NOMO-1 treated with dmso at 0.1 percent for 144 hours (cell line): ENCODE data around the gene C11orf52.
"Not testable (repeated sequence)": the region's sequence is repeated elsewhere in the genome, so short reads cannot be mapped to it uniquely, and the experiment has no call there.

Source experiments
- DNase-seq: peaks from one replicate; lab custom pipeline; 2025; ENCODE audit not compliant: unreplicated experiment; lab: John Stamatoyannopoulos, UW

C11orf52 gene, protein sequence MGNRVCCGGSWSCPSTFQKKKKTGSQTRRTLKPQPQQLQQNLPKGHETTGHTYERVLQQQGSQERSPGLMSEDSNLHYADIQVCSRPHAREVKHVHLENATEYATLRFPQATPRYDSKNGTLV

DNA sequence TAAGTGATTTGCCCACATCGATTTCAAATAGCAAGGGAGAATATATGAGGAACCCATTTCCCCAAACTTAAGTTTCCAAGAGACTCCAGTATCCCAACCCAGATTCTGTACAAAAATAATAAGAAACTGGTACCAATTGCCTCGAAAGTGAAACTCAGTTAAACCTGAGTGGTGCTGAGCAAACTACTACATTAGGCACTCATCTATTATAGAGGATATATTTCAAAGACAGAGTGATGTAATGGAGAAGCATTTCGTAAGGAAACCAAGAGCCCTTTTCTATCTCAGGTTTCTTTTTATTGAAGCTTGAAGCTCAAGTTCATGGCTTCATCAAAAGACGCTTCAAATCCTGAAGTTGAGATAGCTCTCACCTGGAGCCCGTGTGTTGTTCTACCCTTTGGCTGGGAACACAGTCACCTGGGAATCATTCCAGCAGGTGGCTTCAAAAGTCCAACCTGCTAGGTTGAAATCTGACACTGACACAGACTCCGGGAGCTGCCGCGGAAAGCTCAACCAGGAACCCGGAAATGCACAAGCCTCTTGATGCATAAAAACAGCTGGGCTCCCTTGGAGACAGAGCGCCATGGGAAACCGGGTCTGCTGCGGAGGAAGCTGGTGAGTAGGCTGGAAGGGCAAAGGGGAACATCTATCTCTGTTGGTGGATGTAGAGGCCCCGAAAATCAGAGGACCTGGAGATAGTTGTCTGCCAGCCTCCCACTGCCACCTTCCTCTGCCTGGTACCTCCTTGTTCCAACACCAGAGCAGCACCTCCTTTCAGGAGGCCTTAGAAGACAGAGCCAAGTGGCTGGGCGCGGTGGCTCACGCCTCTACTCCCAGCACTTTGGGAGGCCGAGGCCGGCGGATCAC, at the start of gene C11orf52:
C11orf52 (plus strand) TSS at position 524 of the 867 bp plus-strand sequence; CDS start at position 584, 60 bp downstream.
- DNase-seq = no peak

DNA sequence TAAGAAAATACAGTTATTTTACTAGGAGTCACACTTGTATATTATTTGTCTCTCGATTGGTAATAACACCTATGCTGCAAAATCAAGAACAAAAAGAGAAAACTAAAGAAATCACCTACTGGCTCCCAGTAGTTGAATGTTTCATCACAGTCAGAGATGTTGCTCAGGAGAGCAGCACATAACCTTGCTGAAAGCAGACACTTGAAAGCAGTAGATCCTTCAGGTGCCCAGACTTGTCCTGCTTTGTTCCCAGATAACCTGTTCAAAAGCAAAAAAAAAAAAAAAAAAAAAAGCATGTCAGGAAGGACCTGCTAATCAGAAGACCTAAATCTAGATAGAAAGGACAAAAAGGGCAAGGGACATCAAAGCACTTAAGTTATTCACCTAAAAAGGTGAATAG, 48.6 kb upstream of the C11orf52 start:
- no peak for DNase-seq

DNA sequence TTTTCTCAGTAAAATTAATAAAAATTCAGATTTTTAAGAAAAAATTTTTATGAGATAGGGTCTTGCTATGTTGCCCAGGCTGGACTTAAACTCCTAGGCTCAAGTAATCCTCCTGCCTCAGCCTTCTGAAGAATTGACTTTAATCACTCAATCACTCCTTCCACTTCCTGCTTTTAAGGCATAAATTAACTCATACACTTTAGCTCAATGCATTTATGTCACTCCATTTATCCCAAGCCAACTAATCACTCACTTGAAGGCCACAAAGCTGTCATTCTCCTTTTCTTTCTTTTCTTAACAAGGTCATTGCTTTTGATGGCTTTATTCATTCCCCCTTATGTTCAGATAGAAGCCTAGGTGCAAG, 48.2 kb upstream of the C11orf52 start:
- peak; percentile 19 for DNase-seq

DNA sequence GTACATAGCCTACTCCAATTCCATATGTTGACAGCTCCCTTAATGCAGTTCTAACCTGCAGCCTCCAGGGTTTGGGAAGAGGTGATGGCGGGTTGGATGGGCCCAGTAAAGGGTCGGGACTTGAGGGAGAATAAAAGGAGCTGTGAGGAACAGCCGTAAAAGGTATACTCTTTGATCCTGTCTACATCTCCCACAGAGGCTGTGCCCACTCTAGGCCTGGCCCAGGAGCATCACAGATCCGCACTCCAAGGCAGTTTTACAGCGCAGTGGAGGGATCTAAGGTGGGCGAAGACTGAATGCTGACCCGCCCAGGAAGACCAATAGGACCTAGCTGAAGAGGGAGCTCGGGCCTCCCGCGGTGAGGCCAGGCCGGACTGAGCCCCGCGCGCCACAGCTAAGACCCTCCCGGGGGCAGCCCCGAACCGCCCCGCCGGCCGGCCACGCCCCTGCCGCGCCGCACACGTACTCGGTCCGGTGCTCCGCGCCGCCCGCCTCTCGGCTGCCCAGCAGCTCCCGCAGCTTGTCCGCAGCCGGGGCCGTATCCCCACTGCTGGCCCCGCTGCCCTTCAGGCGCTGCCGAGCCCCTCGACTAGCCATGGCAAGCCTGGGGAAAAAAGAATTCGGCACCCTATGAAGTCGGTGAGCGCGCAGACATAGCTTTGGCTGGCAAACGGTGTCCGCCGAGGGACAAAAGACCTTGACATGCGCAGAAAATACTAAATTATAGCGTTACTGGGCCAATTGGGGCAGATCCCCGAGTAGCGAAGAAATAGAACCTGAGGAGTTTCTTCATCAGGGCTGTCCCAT, 47.6 kb upstream of the C11orf52 start, which contains the start of gene ALG9:
ALG9 (minus strand) TSS at position 696 of the 807 bp plus-strand sequence; CDS start at position 597, 99 bp downstream.
- DNase-seq = peak; percentile 43

DNA sequence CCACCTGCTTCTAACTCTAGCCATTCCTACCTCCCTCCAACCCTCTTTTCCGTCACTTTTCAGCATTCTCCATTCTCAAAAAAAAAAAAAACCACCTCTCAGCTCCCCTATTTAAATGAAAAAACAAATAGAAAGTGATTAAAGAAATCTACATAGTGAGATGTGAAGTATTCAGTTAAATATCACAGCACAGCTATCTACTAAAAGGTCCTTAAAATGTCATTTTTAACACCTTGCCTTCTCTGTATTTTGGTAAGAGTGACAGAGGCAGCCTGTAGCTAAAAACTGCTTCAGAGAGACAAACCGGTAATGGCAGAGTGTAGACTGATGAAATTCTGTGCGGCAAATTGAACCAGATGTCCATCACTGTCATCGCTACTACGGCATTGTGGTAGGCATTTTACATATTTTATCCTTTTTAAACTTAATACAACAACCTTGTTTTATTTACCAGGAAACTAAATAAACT, 47.0 kb upstream of the C11orf52 start:
- no peak for DNase-seq

GRCh38 chr11:111878385-111878848, 40.3 kb upstream of the C11orf52 start:
- DNase-seq = no peak

- DNase-seq = peak; percentile 98
Observed at GRCh38 chr11:111878849-111879636, 39.7 kb upstream of the C11orf52 start, which contains the start of the genes CFAP68 and FDXACB1. TSS of gene CFAP68 (plus strand) at chr11:111879541. CDS start at chr11:111879561, 20 bp downstream. TSS of gene FDXACB1 (minus strand) at chr11:111879165. CDS start at chr11:111879132, 33 bp downstream.

DNA sequence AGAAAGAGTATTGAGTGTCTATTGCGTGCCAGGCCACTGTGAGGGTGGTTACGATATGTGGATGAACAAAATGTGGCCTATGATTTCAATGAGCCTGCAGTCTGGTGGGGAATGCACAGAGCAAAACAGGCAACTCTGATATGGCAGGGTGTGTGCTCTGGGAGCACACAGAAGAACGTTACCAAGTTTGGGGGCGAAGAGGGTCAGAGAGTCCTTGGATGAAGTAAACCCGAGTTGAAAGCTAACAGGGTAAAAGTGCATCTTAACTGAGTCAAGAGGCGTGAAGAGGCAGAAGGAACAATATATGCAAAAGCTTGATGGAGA, 39.1 kb upstream of the C11orf52 start:
- no peak for DNase-seq

DNA sequence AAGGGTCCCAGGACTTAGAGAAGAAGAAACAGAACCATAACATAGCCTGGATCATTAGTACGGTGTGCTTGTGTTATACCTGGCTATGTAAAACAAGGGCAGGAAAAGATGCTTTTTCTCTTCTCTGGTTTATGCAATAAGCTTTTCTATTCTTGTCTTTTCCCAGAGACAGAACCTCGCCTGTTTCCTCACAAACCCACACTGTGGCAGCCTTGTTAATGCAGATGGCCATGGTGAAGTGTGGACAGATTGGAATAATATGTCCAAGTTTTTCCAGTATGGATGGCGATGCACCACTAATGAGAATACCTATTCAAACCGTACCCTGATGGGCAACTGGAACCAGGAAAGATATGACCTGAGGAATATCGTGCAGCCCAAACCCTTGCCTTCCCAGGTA, 36.5 kb upstream of the C11orf52 start:
- DNase-seq = no peak

GRCh38 chr11:111885053-111885452, 33.7 kb upstream of the C11orf52 start:
- not testable (repeated sequence) for DNase-seq

DNA sequence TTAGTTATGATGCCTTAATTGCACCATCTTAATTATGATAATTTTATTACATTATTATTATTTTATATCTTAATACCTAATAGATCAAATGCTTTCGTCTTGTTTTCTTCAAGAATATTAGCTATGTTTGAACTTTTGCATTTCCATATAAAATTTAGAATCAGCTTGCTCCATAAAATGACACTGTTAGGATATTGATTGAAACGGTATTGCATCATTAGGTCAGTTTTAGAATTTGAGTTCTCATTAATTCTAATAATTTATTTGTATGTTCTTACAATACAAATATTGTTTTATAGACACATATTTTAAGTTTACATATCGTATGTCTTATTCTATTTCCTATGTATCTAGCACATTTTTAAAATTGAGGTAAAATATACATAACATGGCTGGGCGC, 32.7 kb upstream of the C11orf52 start:
- DNase-seq = no peak

DNA sequence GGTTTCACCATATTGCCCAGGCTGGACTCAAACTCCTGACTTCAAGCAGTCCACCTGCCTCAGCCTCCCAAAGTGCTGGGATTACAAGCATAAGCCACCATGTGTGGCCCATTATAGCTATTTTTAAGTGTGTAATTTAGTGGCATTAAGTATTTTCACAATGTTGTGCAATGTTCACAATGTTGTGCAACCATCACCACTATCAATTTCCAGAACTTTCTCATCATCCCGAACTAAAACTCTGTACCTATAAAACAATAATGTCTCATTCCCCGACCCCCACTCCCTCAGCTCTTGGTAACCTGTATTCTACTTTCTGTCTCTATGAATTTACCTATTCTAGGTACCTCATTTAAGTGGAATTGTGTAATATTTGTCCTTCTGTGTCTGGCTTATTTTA, 31.9 kb upstream of the C11orf52 start:
- no peak for DNase-seq

DNA sequence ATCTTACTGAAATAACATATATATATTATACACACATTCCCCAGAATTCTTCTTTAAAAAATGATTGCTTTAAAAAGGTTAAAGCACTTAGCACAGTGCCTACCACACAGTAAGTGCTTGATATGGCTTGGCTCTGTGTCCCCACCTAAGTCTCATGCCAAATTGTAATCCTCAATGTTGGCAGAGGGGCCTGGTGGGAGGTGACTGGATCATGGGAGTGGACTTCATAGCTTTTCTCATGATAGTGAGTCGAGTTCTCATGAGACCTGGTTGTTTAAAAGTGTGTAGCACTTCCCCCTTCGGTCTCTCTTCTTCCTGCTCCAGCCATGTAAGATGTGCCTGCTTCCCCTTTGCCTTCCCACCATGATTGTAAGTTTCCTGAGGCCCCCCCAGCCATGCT, 13.3 kb upstream of the C11orf52 start:
- no peak for DNase-seq

GRCh38 chr11:111906680-111907079, 12.0 kb upstream of the C11orf52 start:
- no peak for DNase-seq

DNA sequence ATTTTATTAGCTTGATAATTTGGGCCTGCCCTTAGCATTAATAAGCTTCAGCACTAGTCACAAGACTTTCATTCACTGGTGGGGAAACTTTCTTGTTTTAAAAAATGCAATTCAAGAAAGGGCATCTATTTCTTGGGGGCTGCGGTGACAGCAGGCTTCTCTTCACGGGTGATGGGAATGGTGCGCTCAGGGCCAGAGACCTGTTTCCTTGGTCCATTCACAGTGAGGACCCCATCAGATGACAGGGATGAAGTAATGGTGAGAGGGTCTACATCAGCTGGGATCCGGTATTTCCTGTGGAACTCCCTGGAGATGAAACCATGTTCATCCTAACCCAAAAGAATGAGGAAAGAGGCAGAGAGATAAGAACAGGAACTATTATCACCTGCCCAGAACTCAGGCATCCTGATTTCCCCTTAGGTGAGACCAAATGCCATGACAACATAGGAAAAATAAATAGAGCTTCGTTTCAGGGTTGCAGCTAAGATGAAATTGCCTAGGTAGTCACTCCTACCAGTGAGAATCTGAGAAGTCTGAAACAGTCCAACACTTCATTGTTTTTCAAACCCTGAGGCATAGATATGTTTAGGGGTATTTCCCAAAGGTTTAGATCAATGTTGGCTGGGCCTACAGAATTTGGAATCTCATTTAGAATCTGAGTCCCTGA, 9.9 kb upstream of the C11orf52 start:
- DNase-seq = no peak

DNA sequence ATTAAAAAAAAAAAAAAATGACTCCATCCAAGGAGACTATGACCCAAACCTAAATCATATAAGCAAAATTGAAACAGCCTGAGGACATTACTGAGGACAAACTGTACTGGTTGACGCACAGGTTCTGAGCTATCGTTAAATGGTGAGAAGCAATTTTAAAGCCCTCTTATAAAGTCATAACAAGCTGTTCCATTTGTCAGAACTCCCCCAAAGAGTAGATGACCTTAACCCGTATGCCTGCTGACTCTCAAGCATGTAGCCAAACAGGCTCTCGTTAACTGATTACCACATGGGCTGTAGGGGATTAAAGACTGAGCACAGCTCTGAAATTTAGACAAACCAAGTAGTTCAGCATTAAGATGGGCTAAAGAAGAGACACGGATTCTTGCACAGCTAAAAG, 9.3 kb upstream of the C11orf52 start:
- no peak for DNase-seq

DNA sequence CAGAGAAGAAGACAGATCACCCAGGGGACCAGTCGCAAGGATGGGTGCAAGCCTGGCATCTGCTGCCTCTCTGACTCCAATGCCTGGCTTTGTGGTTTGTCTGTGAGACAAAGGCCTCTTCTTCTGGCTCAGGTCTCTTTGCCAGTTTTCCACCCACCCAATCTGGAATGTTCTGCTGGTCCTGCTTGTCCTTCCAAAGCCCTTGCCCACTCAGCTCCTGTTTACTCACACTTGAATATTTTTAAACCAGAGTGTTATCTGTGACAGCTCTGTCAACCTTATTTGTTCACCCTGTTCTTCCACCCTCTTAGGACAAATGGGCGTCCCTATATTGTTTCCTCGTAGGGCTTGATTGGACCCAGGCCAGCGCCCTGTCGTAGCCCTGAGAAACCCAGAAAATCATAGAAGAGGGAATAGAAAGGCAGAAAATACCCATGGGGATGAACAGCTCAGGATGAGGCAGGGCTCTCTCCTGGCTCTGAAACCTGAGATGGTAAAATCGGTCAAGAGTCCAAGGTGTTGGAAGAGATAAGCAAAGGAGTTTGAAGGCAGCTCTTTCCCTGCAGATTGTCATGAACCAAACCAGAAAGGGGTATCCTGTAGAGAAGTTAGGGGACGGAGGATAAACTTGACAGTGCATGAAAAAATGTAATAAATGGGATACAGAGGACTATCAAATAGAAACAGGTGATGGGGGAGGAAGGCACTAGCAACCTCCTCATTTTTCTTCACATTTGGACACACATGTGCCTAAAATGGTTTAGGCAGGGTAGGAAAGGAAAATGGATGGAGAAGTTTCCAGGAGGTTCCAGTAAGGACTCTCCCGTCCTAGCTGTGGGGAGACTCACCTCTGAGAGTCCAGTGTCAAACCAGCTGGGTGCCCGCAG, 7.8 kb upstream of the C11orf52 start:
- no peak for DNase-seq

GRCh38 chr11:111911563-111912401, 6.9 kb upstream of the C11orf52 start, which contains the start of gene CRYAB:
TSS of gene CRYAB (minus strand) at chr11:111911770. CDS start at chr11:111911724, 46 bp downstream.
- no peak for DNase-seq
